Ammon's horn (tissue), 1 donor: ENCODE measurements around the gene GOLT1B.
A peak's percentile ranks its signal among the peaks of the same experiment; 100 is the strongest.
"Not testable (repeated sequence)": the region's sequence is repeated elsewhere in the genome, so short reads cannot be mapped to it uniquely, and the experiment has no call there.

Experiments
- DNase-seq: peaks from one replicate; pipeline ENCODE4 v3.0.0-alpha.2; 2016; ENCODE audit warnings: low spot score

Gene GOLT1B, protein sequence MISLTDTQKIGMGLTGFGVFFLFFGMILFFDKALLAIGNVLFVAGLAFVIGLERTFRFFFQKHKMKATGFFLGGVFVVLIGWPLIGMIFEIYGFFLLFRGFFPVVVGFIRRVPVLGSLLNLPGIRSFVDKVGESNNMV

GRCh38 chr12:21501258-21502163 lies at the start of gene GOLT1B, which contains the start of gene RECQL:
Gene GOLT1B, plus strand, starts transcription at chr12:21501789. Its CDS starts 135 bp downstream, at chr12:21501924.
Gene RECQL, minus strand, starts transcription at chr12:21501635. Its CDS starts 2,065 bp downstream, at chr12:21499570.
- DNase-seq = peak; percentile 99

GRCh38 chr12:21453312-21453852 lies 48.2 kb upstream of the GOLT1B start:
- no peak for DNase-seq

- no peak for DNase-seq
Measured at GRCh38 chr12:21456291-21456780, 45.3 kb upstream of the GOLT1B start.

- no peak for DNase-seq
Measured at GRCh38 chr12:21459474-21459873, 42.1 kb upstream of the GOLT1B start.

DNA sequence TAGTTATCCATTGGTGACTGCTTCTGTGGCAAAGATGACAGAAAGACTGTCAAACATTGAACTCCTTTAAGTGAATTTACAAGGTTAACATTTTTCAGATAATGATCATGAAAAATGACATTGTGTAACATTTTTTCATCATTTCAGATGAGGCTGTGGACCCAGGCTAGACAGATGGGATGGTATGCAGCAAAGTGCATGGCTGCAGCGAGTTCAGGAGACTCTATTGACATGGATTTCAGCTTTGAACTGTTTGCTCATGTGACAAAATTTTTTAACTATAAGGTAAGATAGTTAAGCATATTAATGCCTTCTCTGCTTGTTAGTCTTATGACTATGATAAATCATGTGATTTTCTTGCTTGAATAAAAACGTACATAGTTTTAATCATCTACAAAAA lies 34.3 kb upstream of the GOLT1B start:
- not testable (repeated sequence) for DNase-seq

DNA sequence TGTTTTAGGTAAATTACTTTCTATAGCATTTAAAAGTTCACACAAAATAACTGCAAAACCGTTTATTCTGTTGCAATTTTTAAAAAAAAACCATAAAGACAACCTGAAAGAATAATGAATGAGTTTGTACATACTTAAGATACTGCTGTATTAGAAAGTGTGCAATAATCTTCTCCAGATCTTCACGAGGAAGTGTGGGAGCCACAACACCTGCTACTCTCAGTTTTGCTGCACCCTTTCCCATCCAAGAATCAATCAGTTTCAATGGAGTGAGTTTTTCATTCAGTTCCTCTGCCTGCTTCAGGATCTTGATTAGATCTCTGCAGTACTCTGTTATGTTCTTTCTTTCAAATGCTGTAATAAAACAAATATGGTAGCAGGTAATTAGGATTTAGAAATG lies 30.3 kb upstream of the GOLT1B start:
- DNase-seq = no peak

DNA sequence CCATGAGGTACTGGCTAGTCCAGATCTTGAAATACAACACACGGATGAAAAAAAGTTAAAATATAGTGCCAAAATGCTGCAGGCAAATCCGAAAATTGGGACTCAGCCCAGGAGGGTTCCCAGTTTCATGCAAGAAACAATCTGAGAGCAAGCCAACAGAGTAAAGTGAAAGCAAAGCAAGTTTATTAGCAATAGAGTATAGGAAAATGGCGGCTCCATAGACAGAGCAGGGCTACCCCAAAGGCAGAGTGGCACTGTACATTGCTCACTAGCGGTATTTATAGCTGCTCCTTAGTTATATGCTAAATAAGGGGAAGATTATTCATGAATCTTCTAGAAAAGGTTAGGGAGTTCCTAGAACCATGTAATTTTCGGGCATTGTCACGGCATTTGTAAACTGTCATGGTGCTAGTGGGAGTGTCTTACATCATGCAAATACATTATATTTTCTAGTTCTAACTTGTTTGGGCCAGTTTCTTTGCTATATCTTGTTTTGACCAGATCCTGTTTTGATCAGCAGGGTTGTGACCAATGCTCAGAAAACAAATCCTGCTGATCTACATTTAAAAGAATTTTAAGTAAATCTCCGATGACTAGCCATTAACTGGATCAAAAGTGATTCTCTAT lies 29.3 kb upstream of the GOLT1B start:
- no peak for DNase-seq

GRCh38 chr12:21475552-21475951 lies 26.0 kb upstream of the GOLT1B start:
- DNase-seq = no peak

GRCh38 chr12:21476949-21477348 lies 24.6 kb upstream of the GOLT1B start:
- no peak for DNase-seq

DNA sequence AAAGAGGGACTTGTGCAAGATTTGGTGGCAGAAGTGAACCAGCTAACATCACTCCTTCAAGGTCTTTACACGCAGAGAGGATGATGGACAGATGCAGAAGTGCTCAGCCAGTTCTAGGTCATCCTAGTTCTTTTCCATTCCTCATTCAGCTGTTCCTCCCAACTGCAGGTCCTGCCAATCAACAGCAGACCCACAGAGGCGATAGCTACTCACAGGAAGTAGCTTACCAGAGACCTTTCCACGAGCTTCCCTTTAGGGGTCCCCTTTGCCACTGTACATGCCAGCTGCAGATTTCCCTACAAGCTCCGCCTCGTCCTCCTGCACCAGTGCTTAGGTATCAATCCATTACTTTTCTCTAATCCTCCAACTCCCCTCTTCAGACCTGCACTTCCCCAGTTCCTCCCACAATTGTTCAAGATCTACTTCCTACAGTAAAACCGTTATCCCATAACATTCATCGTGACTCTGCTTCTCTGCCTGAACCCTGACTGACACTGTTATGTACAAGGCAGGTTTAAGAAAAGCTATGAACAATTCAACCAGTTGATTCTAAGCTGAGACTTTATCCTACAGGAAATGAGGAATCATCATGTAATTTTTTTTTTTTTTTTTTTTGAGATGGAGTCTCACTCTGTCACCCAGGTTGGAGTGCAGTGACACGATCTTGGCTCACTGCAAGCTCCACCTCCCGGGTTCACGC lies 22.7 kb upstream of the GOLT1B start:
- no peak for DNase-seq

GRCh38 chr12:21483531-21483930 lies 18.1 kb upstream of the GOLT1B start:
- no peak for DNase-seq

DNA sequence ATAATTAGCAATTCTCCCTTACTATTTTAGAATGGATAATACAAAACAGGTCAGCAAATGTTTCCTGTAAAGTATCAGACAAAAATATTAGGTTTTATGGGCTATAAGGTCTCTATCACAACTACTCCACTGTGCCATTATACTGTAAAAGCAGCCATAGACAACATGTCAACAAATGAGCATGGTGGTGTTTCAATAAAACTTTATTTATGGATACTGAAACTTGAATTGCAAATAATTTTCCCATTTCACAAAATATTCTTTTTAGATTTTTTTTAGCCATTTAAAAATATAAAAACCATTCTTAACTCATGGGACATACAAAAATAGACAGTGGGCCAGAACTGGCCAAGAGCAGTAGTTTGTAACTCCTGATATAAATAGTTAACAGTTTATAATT lies 15.6 kb upstream of the GOLT1B start:
- no peak for DNase-seq

- DNase-seq = no peak
Measured at GRCh38 chr12:21499765-21500164, 1.8 kb upstream of the GOLT1B start.

DNA sequence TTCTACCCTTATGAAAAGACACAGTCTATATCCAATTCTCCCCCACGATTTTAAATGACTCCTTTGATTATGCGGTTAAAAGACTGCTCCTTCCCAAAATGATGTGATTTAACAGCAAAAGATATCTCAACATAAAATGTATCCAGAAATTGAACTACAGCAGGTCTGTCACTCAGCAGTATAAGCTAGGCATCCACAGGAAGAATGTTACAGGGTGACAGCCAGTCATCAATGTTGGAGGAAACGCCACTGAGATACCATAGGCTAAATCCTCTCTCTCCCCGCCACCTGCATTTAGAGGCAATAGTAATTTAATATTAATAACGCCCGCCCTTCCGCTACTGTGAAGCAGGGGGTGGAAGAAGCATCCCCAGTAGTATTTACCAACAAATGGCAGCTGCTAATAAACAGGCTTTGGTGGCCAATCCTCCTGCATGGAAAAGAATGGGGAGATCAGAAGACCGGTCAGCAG lies 767 bp upstream of the GOLT1B start:
- DNase-seq = no peak

GRCh38 chr12:21502164-21502496 lies 541 bp downstream of the GOLT1B start:
- peak; percentile 40 for DNase-seq

GRCh38 chr12:21502872-21503271 lies 1.3 kb downstream of the GOLT1B start:
- DNase-seq = no peak

- DNase-seq = no peak
Measured at GRCh38 chr12:21505888-21506287, 4.3 kb downstream of the GOLT1B start.

DNA sequence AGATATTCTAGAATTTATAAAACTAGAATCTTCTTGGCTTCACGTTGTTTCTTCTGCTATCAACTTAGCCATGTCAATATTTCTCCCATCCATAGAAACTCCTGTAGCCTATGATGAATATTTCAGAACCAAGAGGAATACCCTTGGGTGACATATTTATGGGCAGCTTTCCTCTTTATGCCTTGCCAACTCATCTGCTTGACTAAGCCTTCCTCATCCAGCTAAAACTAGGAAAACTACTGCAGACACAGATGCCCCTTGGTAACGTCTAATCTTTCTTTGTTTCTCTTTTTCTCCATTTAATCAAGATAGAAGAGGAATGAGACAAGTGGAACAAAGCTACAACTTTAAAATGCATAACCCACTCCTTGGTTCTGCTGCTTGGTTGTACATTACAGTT lies 6.3 kb downstream of the GOLT1B start:
- no peak for DNase-seq

DNA sequence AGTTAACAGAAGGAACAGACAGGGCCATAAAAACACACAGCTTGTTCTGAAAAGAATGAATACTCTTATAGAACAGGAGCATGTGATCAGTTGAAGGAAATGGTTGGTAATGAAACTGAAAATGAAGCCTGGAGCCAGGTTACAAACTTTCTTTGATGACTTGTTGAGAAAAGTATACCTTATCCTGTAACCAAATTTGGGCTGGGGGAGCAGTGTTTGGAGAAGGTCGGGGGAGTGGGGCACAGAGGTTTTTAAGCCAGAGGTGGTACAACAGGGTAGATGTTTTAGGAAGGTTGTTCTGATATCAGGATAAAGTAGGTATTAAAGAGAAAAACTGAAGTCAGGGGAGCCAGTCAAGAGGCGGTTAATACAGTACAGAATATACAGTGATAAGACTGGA lies 8.2 kb downstream of the GOLT1B start:
- DNase-seq = no peak

- no peak for DNase-seq
Measured at GRCh38 chr12:21516281-21516680, 14.7 kb downstream of the GOLT1B start.

- DNase-seq = no peak
Measured at GRCh38 chr12:21518451-21518850, 16.9 kb downstream of the GOLT1B start.

- DNase-seq = no peak
Measured at GRCh38 chr12:21521541-21521940, 20.0 kb downstream of the GOLT1B start.
